ENCODE measurements around the gene RBMXL3. TPM values are rescaled to one million over a fixed set of nuclear protein-coding genes. Genes with fewer than 3 reads are reported as not detected.

RBMXL3 gene
- polyA plus RNA-seq (2011; rRNA removed) (not detected in 2 replicates), polyA minus RNA-seq (2011; rRNA and poly(A)+ RNA removed) (not detected in 2 replicates)

DNA sequence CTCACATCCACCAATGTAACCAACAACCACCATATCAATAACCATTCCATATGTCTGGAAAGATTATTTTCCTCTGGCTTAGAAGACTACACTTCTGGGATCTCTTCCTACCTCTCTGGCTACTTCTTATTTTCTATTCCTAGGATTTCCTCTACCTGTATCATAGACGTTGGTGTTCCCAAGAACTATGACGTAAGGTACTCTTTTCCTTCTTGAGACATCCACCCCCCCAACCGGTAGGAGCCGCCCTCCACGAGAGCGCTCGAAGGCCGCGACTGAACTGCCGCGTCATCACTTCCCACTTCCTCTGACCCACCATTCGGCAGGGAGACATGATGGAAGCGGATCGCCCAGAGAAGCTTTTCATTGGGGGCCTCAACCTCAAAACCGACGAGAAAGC lies at the start of gene RBMXL3:
RBMXL3 (plus strand) TSS at position 301 of the 400 bp plus-strand sequence; CDS start at position 333, 32 bp downstream.
- ChIA-PET CTCF (no interaction called here), POLR2A (no interaction called here)
- Histone ChIP-seq H3K9me3 (ENCODE audit: control insufficient read depth, insufficient read depth, low read length) (peaks cover 34% of the 10 kb centered on the region), H3K27me3 (ENCODE audit: control insufficient read depth, insufficient read depth, low read length) (no peaks in the 10 kb centered on the region), H3K27ac (ENCODE audit: low read depth, low read length) (no peak within 1 kb of the TSS), H3K4me3 (ENCODE audit: low read depth, low read length) (no peak within 1 kb of the TSS)
- DNase-seq (ENCODE audit: low read depth, low spot score): no peak
- TF ChIP-seq, protein P1, sequence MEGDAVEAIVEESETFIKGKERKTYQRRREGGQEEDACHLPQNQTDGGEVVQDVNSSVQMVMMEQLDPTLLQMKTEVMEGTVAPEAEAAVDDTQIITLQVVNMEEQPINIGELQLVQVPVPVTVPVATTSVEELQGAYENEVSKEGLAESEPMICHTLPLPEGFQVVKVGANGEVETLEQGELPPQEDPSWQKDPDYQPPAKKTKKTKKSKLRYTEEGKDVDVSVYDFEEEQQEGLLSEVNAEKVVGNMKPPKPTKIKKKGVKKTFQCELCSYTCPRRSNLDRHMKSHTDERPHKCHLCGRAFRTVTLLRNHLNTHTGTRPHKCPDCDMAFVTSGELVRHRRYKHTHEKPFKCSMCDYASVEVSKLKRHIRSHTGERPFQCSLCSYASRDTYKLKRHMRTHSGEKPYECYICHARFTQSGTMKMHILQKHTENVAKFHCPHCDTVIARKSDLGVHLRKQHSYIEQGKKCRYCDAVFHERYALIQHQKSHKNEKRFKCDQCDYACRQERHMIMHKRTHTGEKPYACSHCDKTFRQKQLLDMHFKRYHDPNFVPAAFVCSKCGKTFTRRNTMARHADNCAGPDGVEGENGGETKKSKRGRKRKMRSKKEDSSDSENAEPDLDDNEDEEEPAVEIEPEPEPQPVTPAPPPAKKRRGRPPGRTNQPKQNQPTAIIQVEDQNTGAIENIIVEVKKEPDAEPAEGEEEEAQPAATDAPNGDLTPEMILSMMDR (IDR thresholded peaks at IDR 0.05; ENCODE audit: low read depth, low read length): no peak

DNA sequence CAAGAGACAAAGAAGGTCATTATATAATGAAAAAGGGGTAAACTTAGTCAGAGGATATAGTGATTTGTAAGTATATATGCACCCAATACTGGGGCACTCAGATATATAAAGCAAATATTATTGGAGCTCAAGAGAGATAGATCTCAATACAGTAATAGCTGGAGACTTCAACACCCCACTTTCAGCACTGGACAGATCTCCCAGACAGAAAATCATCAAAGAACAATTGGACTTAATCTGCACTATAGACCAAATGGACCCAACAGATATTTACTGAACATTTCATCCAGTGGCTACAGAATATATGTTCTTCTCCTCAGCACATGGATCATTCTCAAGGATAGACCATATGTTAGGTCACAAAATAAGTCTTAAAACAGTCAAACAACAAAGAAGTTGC lies 47.2 kb upstream of the RBMXL3 start:
- no peak overlapping the region for H3K4me3 ChIP-seq (ENCODE audit: low read depth, low read length)
- DNase-seq (ENCODE audit: low read depth, low spot score): no peak
- H3K27ac ChIP-seq (ENCODE audit: low read depth, low read length): no peak overlapping the region
- H3K9me3 ChIP-seq (ENCODE audit: control insufficient read depth, insufficient read depth, low read length): no peaks in the 10 kb centered on the region; the same call in 1 of the 2 replicates
- TF ChIP-seq, protein P1 (IDR thresholded peaks at IDR 0.05; ENCODE audit: low read depth, low read length): no peak
- H3K27me3 ChIP-seq (ENCODE audit: control insufficient read depth, insufficient read depth, low read length): no peaks in the 10 kb centered on the region
- ChIA-PET POLR2A (no interaction called here), CTCF (interaction anchor here (0.6 kb wide), 1 partner anchor 186 kb away, joined by 3 read pairs; no protein-coding TSS in a partner anchor)

- ChIA-PET CTCF (interaction anchor here (0.6 to 1.7 kb wide), 7 partner anchors 10 to 537 kb away, joined by 3 to 14 read pairs (median 4); no protein-coding TSS in a partner anchor), POLR2A (no interaction called here)
- no peaks in the 10 kb centered on the region for H3K27me3 ChIP-seq (ENCODE audit: control insufficient read depth, insufficient read depth, low read length)
- H3K9me3 ChIP-seq (ENCODE audit: control insufficient read depth, insufficient read depth, low read length): no peaks in the 10 kb centered on the region
- no peak overlapping the region for H3K4me3 ChIP-seq (ENCODE audit: low read depth, low read length)
- H3K27ac ChIP-seq (ENCODE audit: low read depth, low read length): no peak overlapping the region
- TF ChIP-seq, protein P1 (IDR thresholded peaks at IDR 0.05; ENCODE audit: low read depth, low read length): peak; percentile 47
- no peak for DNase-seq (ENCODE audit: low read depth, low spot score)
These were observed 42.0 kb upstream of the RBMXL3 start for GRCh38 chrX:115147220-115147619.

DNA sequence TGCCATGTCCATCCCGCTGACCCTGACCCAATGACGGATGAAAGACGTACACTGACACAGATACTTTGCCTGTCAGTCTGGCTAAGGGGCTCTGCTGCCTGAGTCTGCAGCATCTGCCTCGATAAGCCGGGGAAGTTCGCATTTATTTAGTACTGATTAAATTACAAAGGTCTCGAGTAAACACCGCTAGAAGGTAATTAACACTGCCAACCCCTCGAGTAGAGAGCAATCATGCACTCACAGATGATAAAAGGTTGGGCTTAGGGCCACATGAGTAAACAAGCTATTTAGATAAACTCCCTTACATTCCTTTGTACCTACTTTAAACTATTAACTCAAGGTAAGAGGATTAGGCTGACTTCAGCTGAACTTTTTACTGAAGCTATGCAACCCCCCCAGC lies 16.0 kb upstream of the RBMXL3 start:
- POLR2A ChIA-PET: no interaction called here
- no peak for DNase-seq (ENCODE audit: low read depth, low spot score)
- CTCF ChIA-PET: interaction anchor here (0.5 kb wide), 1 partner anchor 18 kb away, joined by 4 read pairs; no protein-coding TSS in a partner anchor

DNA sequence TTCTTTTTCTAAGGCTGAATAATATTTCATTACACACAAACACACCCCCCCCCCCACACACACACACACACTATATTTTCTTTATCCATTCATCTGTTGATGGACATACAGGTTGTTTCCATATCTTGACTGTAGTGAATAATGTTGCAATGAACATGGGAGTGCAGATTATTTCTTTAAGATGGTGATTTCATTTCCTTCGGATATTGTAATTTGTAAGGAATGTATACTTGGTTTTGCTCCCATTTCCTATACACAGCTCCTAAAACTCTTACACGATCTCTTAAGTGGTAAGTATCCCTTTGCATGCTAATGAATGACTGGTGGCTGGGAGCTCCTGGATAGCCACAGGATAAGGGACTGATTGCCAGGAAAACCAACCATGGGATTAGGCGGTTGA lies 14.7 kb upstream of the RBMXL3 start:
- TF ChIP-seq, protein P1 (IDR thresholded peaks at IDR 0.05; ENCODE audit: low read depth, low read length): no peak
- no peak overlapping the region for H3K4me3 ChIP-seq (ENCODE audit: low read depth, low read length)
- H3K9me3 ChIP-seq (ENCODE audit: control insufficient read depth, insufficient read depth, low read length): no peaks in the 10 kb centered on the region
- no peak for DNase-seq (ENCODE audit: low read depth, low spot score)
- H3K27me3 ChIP-seq (ENCODE audit: control insufficient read depth, insufficient read depth, low read length): no peaks in the 10 kb centered on the region
- CTCF ChIA-PET: no interaction called here
- POLR2A ChIA-PET: no interaction called here
- H3K27ac ChIP-seq (ENCODE audit: low read depth, low read length): no peak overlapping the region

More for the DNA sequence above, 16.0 kb upstream of the RBMXL3 start:
- no peak overlapping the region for H3K27ac ChIP-seq (ENCODE audit: low read depth, low read length)
- TF ChIP-seq, protein P1 (IDR thresholded peaks at IDR 0.05; ENCODE audit: low read depth, low read length): no peak
- H3K27me3 ChIP-seq (ENCODE audit: control insufficient read depth, insufficient read depth, low read length): no peaks in the 10 kb centered on the region
- no peaks in the 10 kb centered on the region for H3K9me3 ChIP-seq (ENCODE audit: control insufficient read depth, insufficient read depth, low read length)
- H3K4me3 ChIP-seq (ENCODE audit: low read depth, low read length): no peak overlapping the region
